ENCODE data around the gene TIGD6.

- TF ChIP-seq CTCF (IDR thresholded peaks at IDR 0.05; ENCODE audit: low read depth, low read length, missing input control) (no peak), ATF3 (IDR thresholded peaks at IDR 0.05) (no peak), RAD21 (IDR thresholded peaks at IDR 0.05) (no peak), FOXA1 (IDR thresholded peaks at IDR 0.05) (no peak), GABPA (IDR thresholded peaks at IDR 0.05 in 1 of 2, conservative IDR thresholded peaks at IDR 0.05 in 1 of 2) (no peak)
- TF ChIP-seq, protein P1, sequence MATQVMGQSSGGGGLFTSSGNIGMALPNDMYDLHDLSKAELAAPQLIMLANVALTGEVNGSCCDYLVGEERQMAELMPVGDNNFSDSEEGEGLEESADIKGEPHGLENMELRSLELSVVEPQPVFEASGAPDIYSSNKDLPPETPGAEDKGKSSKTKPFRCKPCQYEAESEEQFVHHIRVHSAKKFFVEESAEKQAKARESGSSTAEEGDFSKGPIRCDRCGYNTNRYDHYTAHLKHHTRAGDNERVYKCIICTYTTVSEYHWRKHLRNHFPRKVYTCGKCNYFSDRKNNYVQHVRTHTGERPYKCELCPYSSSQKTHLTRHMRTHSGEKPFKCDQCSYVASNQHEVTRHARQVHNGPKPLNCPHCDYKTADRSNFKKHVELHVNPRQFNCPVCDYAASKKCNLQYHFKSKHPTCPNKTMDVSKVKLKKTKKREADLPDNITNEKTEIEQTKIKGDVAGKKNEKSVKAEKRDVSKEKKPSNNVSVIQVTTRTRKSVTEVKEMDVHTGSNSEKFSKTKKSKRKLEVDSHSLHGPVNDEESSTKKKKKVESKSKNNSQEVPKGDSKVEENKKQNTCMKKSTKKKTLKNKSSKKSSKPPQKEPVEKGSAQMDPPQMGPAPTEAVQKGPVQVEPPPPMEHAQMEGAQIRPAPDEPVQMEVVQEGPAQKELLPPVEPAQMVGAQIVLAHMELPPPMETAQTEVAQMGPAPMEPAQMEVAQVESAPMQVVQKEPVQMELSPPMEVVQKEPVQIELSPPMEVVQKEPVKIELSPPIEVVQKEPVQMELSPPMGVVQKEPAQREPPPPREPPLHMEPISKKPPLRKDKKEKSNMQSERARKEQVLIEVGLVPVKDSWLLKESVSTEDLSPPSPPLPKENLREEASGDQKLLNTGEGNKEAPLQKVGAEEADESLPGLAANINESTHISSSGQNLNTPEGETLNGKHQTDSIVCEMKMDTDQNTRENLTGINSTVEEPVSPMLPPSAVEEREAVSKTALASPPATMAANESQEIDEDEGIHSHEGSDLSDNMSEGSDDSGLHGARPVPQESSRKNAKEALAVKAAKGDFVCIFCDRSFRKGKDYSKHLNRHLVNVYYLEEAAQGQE (IDR thresholded peaks at IDR 0.05): no peak
These were observed 49.2 kb downstream of the TIGD6 start for GRCh38 chr5:149951138-149951749.
